Erythroblast (primary cell): ENCODE results near the gene CHRDL1.
"Not testable (repeated sequence)": the region's sequence is repeated elsewhere in the genome, so short reads cannot be mapped to it uniquely, and the experiment has no call there.

ENCODE experiments used
- DNase-seq, 2 experiments: peaks; one replicate each; lab custom pipeline; 2025; lab: John Stamatoyannopoulos, UW
- GATA1 ChIP-seq: IDR thresholded peaks from 2 replicates; pipeline ENCODE4 v1.6.1; 2011; ENCODE audit warnings: low read depth, mild to moderate bottlenecking, control low read depth, low read length, moderate library complexity
- POLR2A ChIP-seq: IDR thresholded peaks from 2 replicates; pipeline ENCODE4 v1.6.1; 2011; ENCODE audit warnings: mild to moderate bottlenecking, low read length

The CHRDL1 gene

DNA sequence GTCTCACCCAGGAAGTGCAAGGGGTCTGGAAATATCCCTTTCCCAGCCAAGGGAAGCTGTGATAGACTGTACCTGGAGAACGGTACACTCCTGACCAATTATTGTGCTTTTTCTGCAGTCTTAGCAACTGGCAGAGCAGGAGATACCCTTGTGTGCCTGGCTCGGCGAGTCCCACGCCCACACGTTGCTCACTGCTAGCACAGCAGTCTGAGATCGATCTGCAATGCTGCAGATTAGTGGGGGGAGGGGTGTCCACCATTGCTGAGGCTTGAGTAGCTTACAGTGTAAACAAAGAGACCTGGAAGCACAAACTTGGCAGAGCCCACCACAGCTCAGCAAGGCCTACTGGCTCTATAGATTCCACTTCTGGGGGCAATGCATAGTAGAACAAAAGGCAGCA, 138.5 kb downstream of the CHRDL1 start:
- TF ChIP-seq GATA1 (no peak), POLR2A (no peak)

DNA sequence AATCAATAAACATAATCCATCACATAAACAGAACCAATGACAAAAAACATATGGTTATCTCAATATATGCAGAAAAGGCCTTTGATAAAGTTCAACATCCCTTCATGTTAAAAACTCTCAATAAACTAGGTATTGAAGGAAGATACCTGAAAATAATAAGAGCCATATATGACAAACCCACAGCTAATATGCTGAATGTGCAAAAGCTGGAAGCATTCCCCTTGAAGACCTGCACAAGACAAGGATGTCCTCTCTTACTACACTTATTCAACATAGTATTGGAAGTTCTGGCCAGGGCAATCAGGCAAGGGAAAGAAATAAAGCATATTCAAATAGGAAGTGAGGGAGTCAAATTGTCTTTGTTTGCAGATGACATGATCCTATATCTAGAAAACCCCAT, 141.3 kb downstream of the CHRDL1 start:
- not testable (repeated sequence) for DNase-seq

More for the DNA sequence above, 138.5 kb downstream of the CHRDL1 start:
- no peak for DNase-seq

DNA sequence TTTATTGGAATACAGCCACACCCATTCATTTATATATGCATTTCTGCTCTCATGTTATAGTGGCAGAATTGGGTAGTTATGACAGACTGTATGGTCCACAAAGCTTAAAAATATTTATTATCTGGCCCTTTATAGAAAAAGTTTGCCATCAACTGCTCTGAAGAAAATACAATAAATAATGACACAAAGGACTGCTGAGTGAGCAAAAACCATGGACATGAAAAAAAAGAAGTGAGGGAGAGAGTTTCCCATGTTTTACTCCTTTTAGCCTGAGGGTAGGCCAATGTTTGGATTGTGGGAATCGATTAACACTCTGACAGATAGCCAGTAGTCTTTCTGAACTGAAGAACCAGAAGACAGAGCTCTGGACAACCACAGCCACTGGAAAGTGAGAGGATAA, 149.2 kb downstream of the CHRDL1 start:
- no peak for DNase-seq
- no peak for TF ChIP-seq GATA1
- TF ChIP-seq POLR2A, result no peak
